SU-DHL-6 (cell line): ENCODE measurements around the gene RAX2.
"Not testable (repeated sequence)": the region's sequence is repeated elsewhere in the genome, so short reads cannot be mapped to it uniquely, and the experiment has no call there.

ENCODE experiments used
- H2AFZ ChIP-seq: fragments of 200-600 bp; sonication (generic); 2 replicates; pipeline ENCODE4 v1.6.1; 2014; ENCODE audit warnings: low read depth, mild to moderate bottlenecking, moderate library complexity, mixed read lengths, antibody characterized with exemption, low read length; ENCODE audit not compliant: severe bottlenecking
- H3F3A ChIP-seq: fragments of 200-600 bp; shearing (Covaris generic); 2 replicates; pipeline ENCODE4 v1.6.0; 2016; ENCODE audit warnings: antibody characterized with exemption, mild to moderate bottlenecking; ENCODE audit not compliant: insufficient read depth
- H3K27ac ChIP-seq: fragments of 200-600 bp; sonication (generic); 2 replicates; pipeline ENCODE4 v1.5.1; 2016; ENCODE audit warnings: low read depth, mild to moderate bottlenecking, low read length, moderate library complexity, mixed read lengths
- H3K27me3 ChIP-seq: fragments of 200-600 bp; sonication (generic), shearing (Covaris generic); 2 replicates; pipeline ENCODE4 v1.6.0; 2014; ENCODE audit warnings: mild to moderate bottlenecking, low read length
- H3K36me3 ChIP-seq: fragments of 200-600 bp; sonication (generic); 2 replicates; pipeline ENCODE4 v1.6.1; 2014; ENCODE audit warnings: mild to moderate bottlenecking, low read length, mixed read lengths
- H3K4me2 ChIP-seq: fragments of 300-600, 200-600 bp; shearing (Covaris generic), sonication (generic); 2 replicates; pipeline ENCODE4 v1.6.0; 2014; ENCODE audit warnings: low read length, low read depth, mild to moderate bottlenecking; ENCODE audit not compliant: poor library complexity, severe bottlenecking
- H3K4me3 ChIP-seq: fragments of 200-600 bp; sonication (generic); 2 replicates; pipeline ENCODE4 v1.5.1; 2014; ENCODE audit warnings: antibody characterized with exemption, low read length, mild to moderate bottlenecking, mixed read lengths; ENCODE audit not compliant: insufficient read depth, poor library complexity, severe bottlenecking
- H3K79me2 ChIP-seq: fragments of 200-600 bp; sonication (generic); 2 replicates; pipeline ENCODE4 v1.6.1; 2014; ENCODE audit warnings: mild to moderate bottlenecking, low read length, moderate library complexity; ENCODE audit not compliant: insufficient read depth
- H3K9ac ChIP-seq: fragments of 200-600 bp; sonication (generic); 2 replicates; pipeline ENCODE4 v1.7.0; 2014; ENCODE audit warnings: mild to moderate bottlenecking, low read length
- H3K9me2 ChIP-seq: fragments of 200-600 bp; sonication (generic); replicated peaks from 2 replicates; pipeline ENCODE4 v1.6.1; 2014; ENCODE audit warnings: low read length; ENCODE audit not compliant: insufficient read depth
- H3K9me3 ChIP-seq: fragments of 200-600 bp; sonication (generic); 2 replicates; pipeline ENCODE4 v1.6.1; 2014; ENCODE audit warnings: low read length, mixed read lengths; ENCODE audit not compliant: insufficient read depth
- H4K20me1 ChIP-seq: fragments of 200-600 bp; sonication (generic); 2 replicates; pipeline ENCODE4 v1.6.1; 2014; ENCODE audit warnings: low read depth, mild to moderate bottlenecking, antibody characterized with exemption, low read length, moderate library complexity, mixed read lengths
- CTCF ChIP-seq: fragments of 200-600 bp; sonication (generic); IDR thresholded peaks from one replicate; pipeline ENCODE4 v1.5.1; 2017; ENCODE audit warnings: antibody characterized with exemption, mild to moderate bottlenecking, low read length, moderate library complexity; ENCODE audit not compliant: insufficient read depth, poor library complexity, severe bottlenecking
- EZH2phosphoT487 ChIP-seq: fragments of 200-600 bp; sonication (generic), shearing (Covaris generic); conservative IDR thresholded peaks from 2 replicates; pipeline ENCODE4 v1.6.1; 2018; ENCODE audit warnings: mild to moderate bottlenecking, antibody characterized with exemption, low read length, moderate library complexity, mixed read lengths

RAX2 gene

GRCh38 chr19:3816566-3817218 lies 44.7 kb upstream of the RAX2 start:
- Histone ChIP-seq H3F3A (no peaks in the 10 kb centered on the region), H3K79me2 (no peaks in the 10 kb centered on the region), H3K4me3 (no peak overlapping the region), H3K4me2 (no peak overlapping the region), H3K9me2 (no peaks in the 10 kb centered on the region), H3K27me3 (no peaks in the 10 kb centered on the region), H2AFZ (no peak overlapping the region), H3K9ac (no peak overlapping the region), H3K36me3 (no peaks in the 10 kb centered on the region), H3K27ac (no peak overlapping the region), H4K20me1 (no peaks in the 10 kb centered on the region), H3K9me3 (no peaks in the 10 kb centered on the region)
- no peak for TF ChIP-seq EZH2phosphoT487
- TF ChIP-seq CTCF: no peak

GRCh38 chr19:3816148-3816547 lies 44.1 kb upstream of the RAX2 start:
- not testable (repeated sequence) for H3K27me3 ChIP-seq, H3K9me3 ChIP-seq

GRCh38 chr19:3814648-3815047 lies 42.6 kb upstream of the RAX2 start:
- no peaks in the 10 kb centered on the region for H4K20me1 ChIP-seq
- no peak overlapping the region for H3K9ac ChIP-seq
- no peaks in the 10 kb centered on the region for H3K9me2 ChIP-seq
- no peak overlapping the region for H3K4me2 ChIP-seq
- no peaks in the 10 kb centered on the region for H3K9me3 ChIP-seq
- H3K27me3 ChIP-seq: no peaks in the 10 kb centered on the region
- H3K27ac ChIP-seq: no peak overlapping the region
- H3F3A ChIP-seq: no peaks in the 10 kb centered on the region
- H3K36me3 ChIP-seq: no peaks in the 10 kb centered on the region
- TF ChIP-seq CTCF (no peak), EZH2phosphoT487 (no peak)
- H2AFZ ChIP-seq: no peak overlapping the region
- H3K79me2 ChIP-seq: no peaks in the 10 kb centered on the region
- H3K4me3 ChIP-seq: no peak overlapping the region

More at GRCh38 chr19:3816148-3816547, 44.1 kb upstream of the RAX2 start:
- H3K36me3 ChIP-seq, H3K4me3 ChIP-seq, H3K79me2 ChIP-seq, H3K4me2 ChIP-seq, H3K9me2 ChIP-seq, H3K27ac ChIP-seq, H3F3A ChIP-seq, H3K9ac ChIP-seq, H2AFZ ChIP-seq, H4K20me1 ChIP-seq: not testable (repeated sequence)

GRCh38 chr19:3813473-3814392 lies 41.7 kb upstream of the RAX2 start:
- Histone ChIP-seq H3K4me2 (no peak overlapping the region), H3K36me3 (no peaks in the 10 kb centered on the region), H3K27me3 (no peaks in the 10 kb centered on the region), H3K79me2 (no peaks in the 10 kb centered on the region), H3K4me3 (no peak overlapping the region), H4K20me1 (no peaks in the 10 kb centered on the region), H3K9me3 (no peaks in the 10 kb centered on the region), H3K9me2 (no peaks in the 10 kb centered on the region), H2AFZ (no peak overlapping the region), H3K9ac (no peak overlapping the region), H3K27ac (no peak overlapping the region), H3F3A (no peaks in the 10 kb centered on the region)
- no peak for TF ChIP-seq CTCF
- TF ChIP-seq EZH2phosphoT487: no peak
